Measurements from ENCODE around the gene DACT2. TPM values are rescaled to one million over a fixed set of nuclear protein-coding genes. Genes with fewer than 3 reads are reported as not detected.

DACT2 gene
- total and polyA plus RNA-seq, 9 of the 15 experiments (the other 6 are each of a cell fraction or from before 2014, with no cell fraction given): not detected

DNA sequence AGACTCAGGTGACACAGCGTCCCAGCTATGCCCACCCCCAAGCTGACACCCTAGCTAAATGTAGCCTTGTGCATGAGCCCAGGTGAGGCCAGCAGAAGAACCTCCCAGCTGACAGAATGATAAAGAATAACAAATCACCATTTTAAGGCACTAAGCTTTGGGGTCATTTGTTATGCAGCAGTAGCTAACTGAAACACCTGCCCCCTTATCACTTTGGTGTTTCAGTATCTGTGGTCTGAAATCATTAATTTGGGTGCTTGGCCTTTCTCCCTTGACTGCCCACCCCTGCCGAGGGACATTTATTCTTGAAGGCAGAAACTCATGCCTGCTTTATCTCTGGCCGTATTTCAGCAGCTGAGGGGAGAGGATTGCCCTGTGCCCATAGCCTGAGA, 30.0 kb downstream of the DACT2 start:
- FAIRE-seq (no peak), DNase-seq (ENCODE audit: extremely low read depth in 1 of 4, low spot score in 3 of 4) (no peak), ATAC-seq (no peak)
- Histone ChIP-seq H3K4me1 (replicated peaks in 1 of 2; ENCODE audit: control insufficient read depth in 2 of 2, insufficient read depth in 2 of 2, low read length in 2 of 2) (no peaks in the 10 kb centered on the region; a peak in 1 of 5 replicates), H3K79me2 (ENCODE audit: control insufficient read depth, insufficient read depth, low read length) (no peaks in the 10 kb centered on the region), H3K4me2 (ENCODE audit: insufficient read depth, low read length) (no peak overlapping the region), H3K9me1 (ENCODE audit: control insufficient read depth, insufficient read depth, low read length) (peaks cover 3% of the 10 kb centered on the region), H3K27ac (ENCODE audit: extremely low read depth, low read depth, low read length) (no peak overlapping the region), H3K9ac (ENCODE audit: insufficient read depth in 1 of 2, low read depth in 2 of 2, low read length in 2 of 2) (no peak overlapping the region), H4K20me1 (replicated peaks; ENCODE audit: control insufficient read depth, insufficient read depth, low read length) (peaks cover 3% of the 10 kb centered on the region; the same call in 1 of the 2 replicates), H3K4me3 (no peak overlapping the region), H3K9me3 (replicated peaks; ENCODE audit: control insufficient read depth, insufficient read depth, low read depth, low read length) (no peaks in the 10 kb centered on the region), H2AFZ (ENCODE audit: low read depth, low read length) (no peak overlapping the region), H3K27me3 (ENCODE audit: control insufficient read depth in 2 of 2, insufficient read depth in 2 of 2, low read length in 2 of 2) (peaks cover 23 to 38% of the 10 kb centered on the region in 2 experiments), H3K36me3 (ENCODE audit: control insufficient read depth, insufficient read depth, low read length) (no peaks in the 10 kb centered on the region)
- no TSS peak for BruUV-seq (replicated peaks)
- intact Hi-C loops (cut with micrococcal nuclease): no loop called here
- CTCF ChIA-PET (ENCODE audit: low intra/inter-chr PET ratio): no interaction called here
- TF ChIP-seq TARDBP (IDR thresholded peaks at IDR 0.05) (no peak), POLR2A (conservative IDR thresholded peaks at IDR 0.05) (no peak), NUFIP1 (IDR thresholded peaks at IDR 0.05; ENCODE audit: partially characterized antibody) (no peak)
- TF ChIP-seq, protein P1, sequence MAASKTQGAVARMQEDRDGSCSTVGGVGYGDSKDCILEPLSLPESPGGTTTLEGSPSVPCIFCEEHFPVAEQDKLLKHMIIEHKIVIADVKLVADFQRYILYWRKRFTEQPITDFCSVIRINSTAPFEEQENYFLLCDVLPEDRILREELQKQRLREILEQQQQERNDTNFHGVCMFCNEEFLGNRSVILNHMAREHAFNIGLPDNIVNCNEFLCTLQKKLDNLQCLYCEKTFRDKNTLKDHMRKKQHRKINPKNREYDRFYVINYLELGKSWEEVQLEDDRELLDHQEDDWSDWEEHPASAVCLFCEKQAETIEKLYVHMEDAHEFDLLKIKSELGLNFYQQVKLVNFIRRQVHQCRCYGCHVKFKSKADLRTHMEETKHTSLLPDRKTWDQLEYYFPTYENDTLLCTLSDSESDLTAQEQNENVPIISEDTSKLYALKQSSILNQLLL (CRISPR knock-in tag; IDR thresholded peaks at IDR 0.05; ENCODE audit: borderline replicate concordance): no peak
- in situ Hi-C loops (cut with MboI): no loop called here
- 0% methylated on average over 3 of the region's 3 CpGs for WGBS (ENCODE audit: insufficient coverage, low coverage, missing lambda C conversion rate)
- POLR2A ChIA-PET: interaction anchor here (0.7 kb wide), 1 partner anchor 810 kb away, joined by 3 read pairs; no protein-coding TSS in a partner anchor
